Measurements from ENCODE around the gene PTPRM.

GRCh38 chr18:8208716-8209115 lies 641.6 kb downstream of the PTPRM start:
- TF ChIP-seq CTCF (IDR thresholded peaks at IDR 0.05): no peak
- TF ChIP-seq EP300 (IDR thresholded peaks at IDR 0.05): no peak
- TF ChIP-seq POLR2AphosphoS5 (IDR thresholded peaks at IDR 0.05): no peak

Data from sigmoid colon (tissue), 4 donors.